K562 (cell line): ENCODE measurements around the gene HSD11B1. TPM values are rescaled to one million over a fixed set of nuclear protein-coding genes. Genes with fewer than 3 reads are reported as not detected.
A peak's percentile ranks its signal among the peaks of the same experiment; 100 is the strongest.

Experiments used
- ARID2 ChIP-seq: fragments of 450-650 bp; IDR thresholded peaks from 2 replicates; pipeline ENCODE4 v1.6.1; 2017; ENCODE audit warnings: antibody characterized with exemption, mild to moderate bottlenecking
- BACH1 ChIP-seq: fragments of 200-800 bp; sonication (Bioruptor generic); IDR thresholded peaks from 2 replicates; pipeline ENCODE4 v1.6.1; 2016; ENCODE audit warnings: missing genetic modification characterization, missing compliant biosample characterization
- BCOR ChIP-seq: fragments of 450-650 bp; IDR thresholded peaks from 2 replicates; pipeline ENCODE4 v1.6.1; 2016
- C11orf30 ChIP-seq: fragments of 450-650 bp; IDR thresholded peaks from 2 replicates; pipeline ENCODE4 v1.6.1; 2016; ENCODE audit warnings: low read depth, mild to moderate bottlenecking
- CREB5 ChIP-seq: fragments of 250-450 bp; sonication (Bioruptor Pico); IDR thresholded peaks from 2 replicates; pipeline ENCODE4 v1.5.0; 2020; ENCODE audit warnings: mild to moderate bottlenecking
- ERF ChIP-seq: fragments of 450-650 bp; formaldehyde crosslinking; IDR thresholded peaks from 2 replicates; pipeline ENCODE4 v1.4.0; 2020; ENCODE audit warnings: mild to moderate bottlenecking, mixed read lengths
- FOXJ3 ChIP-seq: sonication (generic); formaldehyde crosslinking; IDR thresholded peaks from 2 replicates; pipeline ENCODE4 v1.4.0; 2020; ENCODE audit warnings: mild to moderate bottlenecking, missing genetic modification reagents
- FOXP1 ChIP-seq: sonication (generic); formaldehyde crosslinking; IDR thresholded peaks from 2 replicates; pipeline ENCODE4 v1.8.0; 2022; ENCODE audit warnings: mild to moderate bottlenecking, missing genetic modification reagents
- HOXB6 ChIP-seq: fragments of 250-450 bp; sonication (Bioruptor Pico); IDR thresholded peaks from 2 replicates; pipeline ENCODE4 v1.5.1; 2022; ENCODE audit warnings: mild to moderate bottlenecking, borderline replicate concordance
- IFI16 ChIP-seq: fragments of 250-450 bp; sonication (Bioruptor Pico); IDR thresholded peaks from 2 replicates; pipeline ENCODE4 v2.1.2; 2022; ENCODE audit warnings: mild to moderate bottlenecking, inconsistent platforms
- PTTG1 ChIP-seq: fragments of 450-650 bp; IDR thresholded peaks from 2 replicates; pipeline ENCODE4 v1.6.1; 2016; ENCODE audit warnings: low read depth, mild to moderate bottlenecking, missing genetic modification characterization, missing compliant biosample characterization
- SMAD4 ChIP-seq: fragments of 250-450 bp; sonication (Bioruptor Pico); conservative IDR thresholded peaks from 2 replicates; pipeline ENCODE4 v1.8.0; 2021; ENCODE audit warnings: inconsistent platforms, mild to moderate bottlenecking, moderate library complexity
- SOX6 ChIP-seq: fragments of 450-650 bp; IDR thresholded peaks from 2 replicates; pipeline ENCODE4 v1.6.1; 2014; ENCODE audit warnings: mild to moderate bottlenecking
- SP1 ChIP-seq: sonication (generic); formaldehyde crosslinking; IDR thresholded peaks from 2 replicates; pipeline ENCODE4 v1.8.1; 2022; ENCODE audit warnings: mild to moderate bottlenecking, missing genetic modification reagents
- SRSF3 ChIP-seq: fragments of 200-400 bp; formaldehyde crosslinking; IDR thresholded peaks from 2 replicates; pipeline ENCODE4 v1.6.1; 2016; ENCODE audit warnings: mild to moderate bottlenecking, low read length, moderate library complexity; ENCODE audit not compliant: insufficient read depth
- TEAD2 ChIP-seq: fragments of 450-650 bp; IDR thresholded peaks from 2 replicates; pipeline ENCODE4 v1.6.1; 2016; ENCODE audit warnings: missing genetic modification characterization, control low read depth, missing compliant biosample characterization
- ZFP36 ChIP-seq: fragments of 150-350 bp; IDR thresholded peaks from 2 replicates; pipeline ENCODE4 v1.6.1; 2018; ENCODE audit warnings: low read length, low read depth; ENCODE audit not compliant: partially characterized antibody
- ZNF318 ChIP-seq, 2 experiments: fragments of 450-650 bp; IDR thresholded peaks; 2 replicates each; pipeline ENCODE4 v1.6.1; 2016; ENCODE audit warnings: mild to moderate bottlenecking in 2 of 2, borderline replicate concordance in 1 of 2, low read depth in 1 of 2, moderate library complexity in 1 of 2
- ZNF583 ChIP-seq: fragments of 250-450 bp; sonication (Bioruptor Pico); IDR thresholded peaks from 2 replicates; pipeline ENCODE4 v1.4.0; 2020
- ZNF780A ChIP-seq: fragments of 250-450 bp; sonication (Bioruptor Pico); IDR thresholded peaks from 2 replicates; pipeline ENCODE4 v1.5.0; 2021; ENCODE audit warnings: mild to moderate bottlenecking
- polyA plus RNA-seq, 8 experiments: library from polyadenylated mRNA; depleted of rRNA in 4 of 8; stranded (reverse) in 5 of 8; unstranded in 3 of 8; fragments of >200 nt; fragmentation: Nextera tagmentation in 2 of 8; fragmentation: Illumina TruSeq in 1 of 8; extraction: Ambion mirVana in 2 of 8; extraction: Trizol in 1 of 8; gene quantifications; 2 replicates each; pipeline versions ENCODE4 v1.2.1 to v1.2.3, GENCODE V29; 2011 to 2014; ENCODE audit warnings: inconsistent platforms in 1 of 8, missing spikeins in 1 of 8
- total RNA-seq, 7 experiments: library from RNA; depleted of rRNA in 6 of 7; stranded (reverse); fragments of >200 nt in 6 of 7; fragmentation: Illumina TruSeq in 2 of 7; extraction: Trizol in 2 of 7; gene quantifications; 2 replicates each; pipeline versions ENCODE4 v1.2.1 to v1.2.3, GENCODE V29; 2011 to 2021; ENCODE audit warnings: low replicate concordance in 1 of 7

The HSD11B1 gene
- total and polyA plus RNA-seq, 9 of the 15 experiments (the other 6 are each of a cell fraction or from before 2014, with no cell fraction given), result 0.04 to 0.16 TPM; not detected in 7

- TF ChIP-seq SMAD4 (CRISPR knock-in tag) (0 out of 2 replicates have a peak, but pooled peaks have one; percentile 66), ZFP36 (peak; percentile 39), SRSF3 (no peak), BCOR (no peak), ZNF583 (CRISPR knock-in tag) (0 out of 2 replicates have a peak, but pooled peaks have one; percentile 9), HOXB6 (CRISPR knock-in tag) (0 out of 2 replicates have a peak, but pooled peaks have one; percentile 5), C11orf30 (no peak), CREB5 (CRISPR knock-in tag) (no peak; the same call in 1 of the 2 replicates), FOXJ3 (CRISPR knock-in tag) (no peak), SP1 (CRISPR knock-in tag) (no peak), SOX6 (peak; percentile 44; the same call in 1 of the 2 replicates), ZNF318 (IDR thresholded peaks at IDR 0.05; ENCODE audit: borderline replicate concordance in 1 of 2, low read depth in 1 of 2) (peak in 1 of 2 experiments; percentile 42; a peak in 2 of 4 replicates), BACH1 (tag) (peak; percentile 60; the same call in 1 of the 2 replicates), IFI16 (CRISPR knock-in tag) (no peak), TEAD2 (tag) (no peak), PTTG1 (tag) (0 out of 2 replicates have a peak, but pooled peaks have one; percentile 9), ARID2 (no peak), ERF (peak; percentile 41; the same call in 1 of the 2 replicates), ZNF780A (CRISPR knock-in tag) (no peak), FOXP1 (no peak)
Measured at GRCh38 chr1:209673631-209674417, 30.8 kb upstream of the HSD11B1 start (continued).
